Spleen (tissue), 11 donors: Measurements from ENCODE around the gene NDE1. TPM values are rescaled to one million over a fixed set of nuclear protein-coding genes. Genes with fewer than 3 reads are reported as not detected.

Source experiments
- DNase-seq: peaks from one replicate; pipeline ENCODE4 v3.0.0-alpha.2; 2020
- H3K27ac ChIP-seq, 8 donors: fragments of 200-600 bp; sonication (generic) in 7 of 8; 1 replicate in 4 of 8; 2 replicates in 4 of 8; pipeline versions ENCODE4 v1.5.0 to v1.8.0; 2016 to 2021; ENCODE audit warnings: inconsistent platforms in 4 of 8, mild to moderate bottlenecking in 4 of 8, moderate library complexity in 1 of 8
- H3K27me3 ChIP-seq, 7 donors: fragments of 200-600 bp; sonication (generic) in 6 of 7; replicated peaks in 1 of 7; 1 replicate in 4 of 7; 2 replicates in 3 of 7; pipeline versions ENCODE4 v1.5.0 to v1.8.0; 2016 to 2021; ENCODE audit warnings: inconsistent platforms in 3 of 7, mild to moderate bottlenecking in 1 of 7
- H3K36me3 ChIP-seq, 6 donors: fragments of 200-600 bp; sonication (generic) in 5 of 6; 1 replicate in 4 of 6; 2 replicates in 2 of 6; pipeline versions ENCODE4 v1.5.0 to v1.8.0; 2016 to 2021; ENCODE audit warnings: inconsistent platforms in 2 of 6
- H3K4me1 ChIP-seq, 6 donors: fragments of 200-600 bp; sonication (generic) in 5 of 6; 1 replicate in 3 of 6; 2 replicates in 3 of 6; pipeline versions ENCODE4 v1.5.0 to v1.8.0; 2016 to 2021; ENCODE audit warnings: inconsistent platforms in 3 of 6
- H3K4me3 ChIP-seq, 8 donors: fragments of 200-600 bp; sonication (generic) in 7 of 8; 1 replicate in 4 of 8; 2 replicates in 4 of 8; pipeline versions ENCODE4 v1.5.0 to v1.8.0; 2016 to 2021; ENCODE audit warnings: inconsistent platforms in 4 of 8, mild to moderate bottlenecking in 4 of 8, moderate library complexity in 2 of 8
- H3K9me3 ChIP-seq, 8 donors: fragments of 200-600 bp; sonication (generic) in 7 of 8; 1 replicate in 4 of 8; 2 replicates in 4 of 8; pipeline versions ENCODE4 v1.5.0 to v1.8.0; 2016 to 2021; ENCODE audit warnings: inconsistent platforms in 4 of 8
- CTCF ChIP-seq, 11 experiments: fragments of 200-600 bp in 7 of 11; fragments of 450-650 bp in 4 of 11; sonication (generic) in 4 of 11; IDR thresholded peaks in 8 of 11; conservative IDR thresholded peaks in 3 of 11; 1 replicate in 7 of 11; 2 replicates in 4 of 11; pipeline versions ENCODE4 v1.4.0 to v1.8.0; 2016 to 2021; ENCODE audit warnings: antibody characterized with exemption in 11 of 11, inconsistent platforms in 4 of 11, mild to moderate bottlenecking in 1 of 11
- POLR2A ChIP-seq, 3 donors: fragments of 450-650 bp; IDR thresholded peaks; one replicate each; pipeline ENCODE4 v1.5.1; 2017; ENCODE audit warnings: antibody characterized with exemption in 3 of 3, mild to moderate bottlenecking in 1 of 3
- POLR2AphosphoS5 ChIP-seq, 3 donors: sonication (generic); formaldehyde crosslinking; IDR thresholded peaks; one replicate each; pipeline ENCODE4 v1.5.1; 2017; ENCODE audit warnings: antibody characterized with exemption in 3 of 3
- WGBS, 5 donors: extraction: QIAGEN DNeasy Blood & Tissue Kit in 3 of 5; methylation state at CpG; one replicate each; pipeline versions ENCODE4 v1.1.5 to v1.1.7; 2013 to 2018; 5-methylcytosine and 5-hydroxymethylcytosine counted together
- intact Hi-C: fragments of 100-400 bp; cut with DNase I; formaldehyde crosslinking; loops from one replicate; pipeline ENCODE4 v1.15.0; 2023; ENCODE audit warnings: low total_unique reads
- polyA plus RNA-seq, 3 donors: library from polyadenylated mRNA; stranded (reverse); fragments of 200-250 nt; gene quantifications; one replicate each; pipeline ENCODE4 v1.2.1, GENCODE V29; 2013
- total RNA-seq, 7 donors: library from RNA; depleted of rRNA in 3 of 7; stranded (reverse); fragments of >200 nt in 3 of 7; fragmentation: NEBNext Ultra II Directional in 4 of 7; extraction: Animal tissue kit (Norgen Biotek cat#: 25700) in 4 of 7; gene quantifications; one replicate each; pipeline versions ENCODE4 v1.1.0 to v1.2.1, GENCODE V29; 2016 to 2021
- donor health status: healthy with polysubstance abuse.
- donor health status: DM: no; HTN: no; CAD: no; lungs with moderate emphysema.
- donor health status: DM: no; HTN: no; CAD: no.
- donor health status: Bipolar disorder and iron deficiency.
- donor health status: healthy.
- donor health status: DM: no; HTN: no; CAD: no.
- donor health status: DM: yes; HTN: yes; CAD: no.

The NDE1 gene
- total and polyA plus RNA-seq, 10 donors, result 8.7 to 69.6 (median 57.5) TPM

GRCh38 chr16:15766918-15767317 lies 116.9 kb downstream of the NDE1 start:
- Histone ChIP-seq H3K4me3 (no peak overlapping the region), H3K9me3 (peaks cover 0 to 5% (median 0%) of the 10 kb centered on the region in 8 donors), H3K36me3 (peaks cover 0 to 7% (median 0%) of the 10 kb centered on the region in 6 donors), H3K4me1 (peaks cover 0 to 6% (median 2%) of the 10 kb centered on the region in 6 donors), H3K27me3 (peaks cover 0 to 12% (median 0%) of the 10 kb centered on the region in 7 donors), H3K27ac (no peak overlapping the region)
- intact Hi-C loops, result no loop called here
- TF ChIP-seq POLR2AphosphoS5 (IDR thresholded peaks at IDR 0.05) (no peak), POLR2A (IDR thresholded peaks at IDR 0.05) (no peak), CTCF (IDR thresholded peaks at IDR 0.05 in 8 of 11, conservative IDR thresholded peaks at IDR 0.05 in 3 of 11) (no peak)
- WGBS, 5 donors, result 90 to 97% (median 92%) methylated on average over 5 of the region's 5 CpGs
- no peak for DNase-seq

GRCh38 chr16:15768201-15768600 lies 118.2 kb downstream of the NDE1 start:
- Histone ChIP-seq H3K9me3 (peaks cover 0 to 5% (median 0%) of the 10 kb centered on the region in 8 donors), H3K4me3 (no peak overlapping the region), H3K27ac (no peak overlapping the region), H3K36me3 (no peaks in the 10 kb centered on the region), H3K4me1 (peaks cover 0 to 9% (median 3%) of the 10 kb centered on the region in 6 donors), H3K27me3 (peaks cover 0 to under 1% (median 0%) of the 10 kb centered on the region in 7 donors)
- TF ChIP-seq POLR2AphosphoS5 (IDR thresholded peaks at IDR 0.05) (no peak), CTCF (IDR thresholded peaks at IDR 0.05 in 8 of 11, conservative IDR thresholded peaks at IDR 0.05 in 3 of 11) (no peak), POLR2A (IDR thresholded peaks at IDR 0.05) (no peak)
- intact Hi-C loops, result no loop called here
- WGBS, 5 donors, result 93 to 97% (median 95%) methylated on average over 4 of the region's 4 CpGs
- DNase-seq, result no peak

DNA sequence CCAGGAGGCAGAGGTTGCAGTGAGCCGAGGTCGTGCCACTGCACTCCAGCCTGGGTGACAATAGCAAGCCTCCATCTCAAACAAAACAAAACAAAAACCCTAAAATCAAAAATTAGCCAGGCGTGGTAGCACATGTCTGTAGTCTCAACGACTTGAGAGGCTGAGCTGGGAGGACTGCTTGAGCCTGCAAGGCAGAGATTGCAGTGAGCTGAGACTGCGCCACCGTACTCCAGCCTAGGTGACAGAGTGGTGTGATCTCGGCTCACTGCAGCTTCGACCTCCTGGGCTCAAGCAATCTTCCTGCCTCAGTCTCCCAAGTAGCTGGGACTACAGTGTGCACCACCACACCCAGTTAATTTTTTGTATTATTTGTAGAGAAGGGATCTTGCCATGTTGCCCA lies 119.2 kb downstream of the NDE1 start:
- H3K4me3 ChIP-seq, result no peak overlapping the region
- intact Hi-C loops, result no loop called here
- peak overlapping the region in 3 of 8 donors; percentile 32 to 44 (median 40) for H3K27ac ChIP-seq
- no peaks in the 10 kb centered on the region for H3K27me3 ChIP-seq
- no peaks in the 10 kb centered on the region for H3K36me3 ChIP-seq
- no peak for TF ChIP-seq CTCF (IDR thresholded peaks at IDR 0.05 in 8 of 11, conservative IDR thresholded peaks at IDR 0.05 in 3 of 11)
- no peak for TF ChIP-seq POLR2A (IDR thresholded peaks at IDR 0.05)
- no peak for TF ChIP-seq POLR2AphosphoS5 (IDR thresholded peaks at IDR 0.05)
- H3K9me3 ChIP-seq, result peaks cover 0 to 5% (median 0%) of the 10 kb centered on the region in 8 donors
- WGBS, 5 donors, result 89 to 95% (median 92%) methylated on average over 8 of the region's 8 CpGs
- peaks cover 0 to 9% (median 3%) of the 10 kb centered on the region in 6 donors for H3K4me1 ChIP-seq
- no peak for DNase-seq

GRCh38 chr16:15770107-15770506 lies 120.1 kb downstream of the NDE1 start:
- peak overlapping the region in 6 of 8 donors; percentile 15 to 74 (median 54) for H3K27ac ChIP-seq
- H3K4me3 ChIP-seq, result no peak overlapping the region
- no peak for DNase-seq
- intact Hi-C loops, result no loop called here
- H3K36me3 ChIP-seq, result no peaks in the 10 kb centered on the region
- 50 to 78% (median 65%) methylated on average over 7 of the region's 7 CpGs for WGBS, 5 donors
- peaks cover 0 to 5% (median 0%) of the 10 kb centered on the region in 8 donors for H3K9me3 ChIP-seq
- H3K4me1 ChIP-seq, result peaks cover 0 to 9% (median 3%) of the 10 kb centered on the region in 6 donors
- TF ChIP-seq CTCF (IDR thresholded peaks at IDR 0.05 in 8 of 11, conservative IDR thresholded peaks at IDR 0.05 in 3 of 11), result no peak
- TF ChIP-seq POLR2A (IDR thresholded peaks at IDR 0.05), result no peak
- peak in 1 of 3 donors; percentile 56 for TF ChIP-seq POLR2AphosphoS5 (IDR thresholded peaks at IDR 0.05)
- H3K27me3 ChIP-seq, result no peaks in the 10 kb centered on the region
